ENCODE measurements around the gene S100A9. TPM values are rescaled to one million over a fixed set of nuclear protein-coding genes. Genes with fewer than 3 reads are reported as not detected.

S100A9 gene
- total and polyA plus RNA-seq, 10 donors, result 947 to 6,984 (median 2,376) TPM

DNA sequence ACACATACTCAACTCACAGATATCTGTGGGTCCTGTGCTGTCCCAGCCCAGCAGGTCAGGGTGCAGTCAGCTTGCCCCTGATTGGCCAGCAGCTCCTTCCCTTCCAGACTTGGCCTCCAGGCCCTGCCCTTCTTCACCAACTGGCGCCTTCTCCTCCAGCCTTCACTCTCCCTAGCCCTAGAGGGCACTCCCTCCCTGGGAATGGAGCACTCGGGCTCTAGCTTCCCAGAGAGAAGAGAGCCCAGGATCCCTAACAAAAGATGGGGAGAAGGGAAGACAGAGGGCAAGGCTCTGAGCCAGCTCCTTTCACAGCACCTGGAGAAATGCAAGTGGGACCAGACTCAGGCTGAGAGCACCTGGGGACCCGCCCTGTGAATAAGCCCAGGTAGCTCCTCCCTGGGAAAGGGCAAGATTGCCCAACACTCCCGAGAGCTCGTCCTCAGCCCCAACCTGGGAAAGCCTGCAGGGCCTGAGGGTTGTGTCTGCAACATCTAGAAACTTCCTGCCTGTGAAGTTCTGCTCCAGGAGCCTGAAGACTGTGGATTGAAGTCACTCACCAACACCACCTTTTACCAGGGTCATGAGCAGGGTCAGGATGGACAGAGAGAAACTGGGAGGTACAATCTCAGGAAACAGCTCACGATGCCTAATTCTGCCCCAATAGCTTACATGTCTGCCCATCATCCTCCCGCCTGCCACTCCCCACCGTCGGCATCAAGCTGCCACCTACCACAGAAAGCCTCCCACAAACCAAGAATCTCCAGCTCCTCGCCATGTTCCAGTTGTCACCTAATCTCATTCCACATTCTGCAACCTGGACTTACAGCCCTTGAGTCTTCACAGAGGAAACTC is 8.9 kb upstream of the S100A9 start, which contains the start of gene PGLYRP4:
Gene PGLYRP4, minus strand, starts transcription at position 331 of the 852 bp plus-strand sequence. CDS start 909 bp downstream, outside the sequence.
- intact Hi-C loops (cut with DNase I; ENCODE audit: low total_unique reads), result no loop called here
- TF ChIP-seq POLR2AphosphoS5 (IDR thresholded peaks at IDR 0.05) (no peak), POLR2A (IDR thresholded peaks at IDR 0.05) (no peak)
- DNase-seq, result no peak
- no peak within 1 kb of the TSS for H3K4me3 ChIP-seq
- 53 to 80% (median 63%) methylated on average over 8 to 10 of the region's 10 CpGs for WGBS, 5 donors
- H3K9me3 ChIP-seq, result no peaks in the 10 kb centered on the region
- H3K4me1 ChIP-seq, result peaks cover 0 to 44% (median 22%) of the 10 kb centered on the region in 6 donors
- H3K36me3 ChIP-seq, result no peaks in the 10 kb centered on the region
- no peak within 1 kb of the TSS for H3K27ac ChIP-seq
- H3K27me3 ChIP-seq (replicated peaks in 1 of 7), result peaks cover 0 to 92% (median 11%) of the 10 kb centered on the region in 7 donors

DNA sequence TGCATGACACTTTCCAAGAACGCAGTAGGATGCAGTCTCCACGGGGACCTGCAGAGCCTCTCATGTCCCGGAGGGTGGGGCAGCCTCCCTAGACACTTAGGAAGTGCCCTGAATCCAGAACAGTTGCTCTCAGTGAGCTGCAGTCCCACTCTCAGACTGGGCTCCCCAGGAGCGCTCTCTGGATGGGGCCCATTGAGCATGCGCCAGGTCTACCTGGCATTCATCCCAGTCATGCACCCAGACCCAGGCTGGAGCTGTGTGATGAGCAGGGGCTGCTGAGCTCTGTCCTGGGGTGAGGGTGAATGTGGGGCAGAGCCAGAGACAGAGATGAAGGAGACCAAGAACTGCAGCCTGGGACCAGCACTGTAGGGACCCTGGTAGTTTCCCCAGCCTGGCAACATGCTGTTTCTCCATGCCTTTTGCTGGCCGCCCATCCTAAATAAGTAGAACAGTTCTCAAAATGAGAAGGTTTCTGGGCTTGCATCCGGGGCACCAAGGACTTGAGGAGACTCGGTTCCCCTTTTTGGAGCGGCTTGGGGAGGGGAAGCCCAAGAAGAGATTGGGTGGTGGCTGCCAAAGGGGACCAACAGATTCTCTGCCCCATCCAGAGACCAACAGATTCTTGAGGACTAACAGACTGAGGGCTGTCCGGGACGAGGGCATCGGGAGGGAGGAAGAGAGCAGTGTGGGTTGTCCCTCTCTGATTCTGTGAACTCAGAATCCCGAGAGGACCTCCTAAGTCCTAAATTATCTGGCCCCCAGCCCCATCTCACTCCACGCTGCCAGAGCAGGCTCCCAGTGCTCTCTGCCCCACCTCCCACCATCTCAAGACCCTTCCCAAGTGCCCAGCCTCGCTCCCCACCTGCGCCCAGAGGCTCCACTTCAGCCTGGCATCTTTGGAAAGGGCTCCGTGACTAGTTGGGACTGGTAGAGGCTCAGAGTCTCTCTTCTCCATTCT is 8.0 kb upstream of the S100A9 start:
- WGBS, 5 donors, result 63 to 84% (median 66%) methylated on average over 16 to 17 of the region's 17 CpGs
- intact Hi-C loops (cut with DNase I; ENCODE audit: low total_unique reads), result loop anchor here (5.0 to 10.0 kb wide), 2 partner anchors 148 to 215 kb away; partner anchors contain the start of gene S100A2
- H3K27me3 ChIP-seq (replicated peaks in 1 of 7), result peaks cover 0 to 94% (median 11%) of the 10 kb centered on the region in 7 donors

DNA sequence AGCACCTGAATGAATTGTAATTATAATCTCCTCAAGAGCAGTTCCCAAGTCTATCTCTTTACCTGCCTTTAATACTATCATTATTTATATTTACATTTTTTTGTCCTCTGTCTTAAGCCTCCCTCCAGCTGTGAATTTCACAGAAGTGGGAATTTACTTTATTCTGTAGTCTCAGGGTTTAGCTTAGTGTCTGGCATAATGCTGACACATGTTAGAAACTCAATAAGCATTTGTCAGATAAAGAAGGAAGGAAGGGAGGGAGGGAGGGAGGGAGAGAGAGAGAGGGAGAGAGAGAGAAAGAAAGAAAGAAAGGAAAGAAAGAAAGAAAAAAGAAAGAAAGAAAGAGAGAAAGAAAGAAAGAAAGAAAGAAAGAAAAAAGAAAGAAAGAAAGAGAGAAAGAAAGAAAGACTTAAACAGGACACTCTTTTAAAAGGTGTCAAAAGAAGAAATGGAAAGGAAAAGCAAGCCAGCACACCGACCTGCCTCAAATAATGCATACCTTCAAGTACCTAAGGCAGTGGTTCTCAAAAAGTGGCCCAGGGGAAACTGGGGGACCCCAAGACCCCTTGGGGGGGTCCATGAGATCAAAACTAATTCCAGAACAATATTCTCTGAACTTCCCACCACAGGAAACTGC is 7.2 kb upstream of the S100A9 start:
- intact Hi-C loops (cut with DNase I; ENCODE audit: low total_unique reads), result loop anchor here (5.0 to 10.0 kb wide), 2 partner anchors 147 to 214 kb away; partner anchors contain the start of gene S100A2
- peaks cover 0 to 39% (median 12%) of the 10 kb centered on the region in 6 donors for H3K4me1 ChIP-seq
- no peak overlapping the region for H3K4me3 ChIP-seq
- no peaks in the 10 kb centered on the region for H3K36me3 ChIP-seq
- no peak for TF ChIP-seq POLR2A (IDR thresholded peaks at IDR 0.05)
- TF ChIP-seq, protein P1, sequence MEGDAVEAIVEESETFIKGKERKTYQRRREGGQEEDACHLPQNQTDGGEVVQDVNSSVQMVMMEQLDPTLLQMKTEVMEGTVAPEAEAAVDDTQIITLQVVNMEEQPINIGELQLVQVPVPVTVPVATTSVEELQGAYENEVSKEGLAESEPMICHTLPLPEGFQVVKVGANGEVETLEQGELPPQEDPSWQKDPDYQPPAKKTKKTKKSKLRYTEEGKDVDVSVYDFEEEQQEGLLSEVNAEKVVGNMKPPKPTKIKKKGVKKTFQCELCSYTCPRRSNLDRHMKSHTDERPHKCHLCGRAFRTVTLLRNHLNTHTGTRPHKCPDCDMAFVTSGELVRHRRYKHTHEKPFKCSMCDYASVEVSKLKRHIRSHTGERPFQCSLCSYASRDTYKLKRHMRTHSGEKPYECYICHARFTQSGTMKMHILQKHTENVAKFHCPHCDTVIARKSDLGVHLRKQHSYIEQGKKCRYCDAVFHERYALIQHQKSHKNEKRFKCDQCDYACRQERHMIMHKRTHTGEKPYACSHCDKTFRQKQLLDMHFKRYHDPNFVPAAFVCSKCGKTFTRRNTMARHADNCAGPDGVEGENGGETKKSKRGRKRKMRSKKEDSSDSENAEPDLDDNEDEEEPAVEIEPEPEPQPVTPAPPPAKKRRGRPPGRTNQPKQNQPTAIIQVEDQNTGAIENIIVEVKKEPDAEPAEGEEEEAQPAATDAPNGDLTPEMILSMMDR (IDR thresholded peaks at IDR 0.05 in 8 of 11, conservative IDR thresholded peaks at IDR 0.05 in 3 of 11), result no peak
- TF ChIP-seq POLR2AphosphoS5 (IDR thresholded peaks at IDR 0.05), result no peak
- no peak for DNase-seq
- H3K27ac ChIP-seq, result no peak overlapping the region
- WGBS, 5 donors, result 21 to 41% (median 32%) methylated on average over 1 of the region's 1 CpG
- H3K27me3 ChIP-seq (replicated peaks in 1 of 7), result peaks cover 0 to 90% (median 11%) of the 10 kb centered on the region in 7 donors
- H3K9me3 ChIP-seq, result no peaks in the 10 kb centered on the region

More for the DNA sequence above, 8.0 kb upstream of the S100A9 start:
- TF ChIP-seq POLR2AphosphoS5 (IDR thresholded peaks at IDR 0.05) (no peak), POLR2A (IDR thresholded peaks at IDR 0.05) (no peak)
- TF ChIP-seq, protein P1 (IDR thresholded peaks at IDR 0.05 in 8 of 11, conservative IDR thresholded peaks at IDR 0.05 in 3 of 11), result no peak
- no peak for DNase-seq
- H3K36me3 ChIP-seq, result no peaks in the 10 kb centered on the region
- peaks cover 0 to 39% (median 19%) of the 10 kb centered on the region in 6 donors for H3K4me1 ChIP-seq
- no peak overlapping the region for H3K27ac ChIP-seq
- no peak overlapping the region for H3K4me3 ChIP-seq
- H3K9me3 ChIP-seq, result no peaks in the 10 kb centered on the region

DNA sequence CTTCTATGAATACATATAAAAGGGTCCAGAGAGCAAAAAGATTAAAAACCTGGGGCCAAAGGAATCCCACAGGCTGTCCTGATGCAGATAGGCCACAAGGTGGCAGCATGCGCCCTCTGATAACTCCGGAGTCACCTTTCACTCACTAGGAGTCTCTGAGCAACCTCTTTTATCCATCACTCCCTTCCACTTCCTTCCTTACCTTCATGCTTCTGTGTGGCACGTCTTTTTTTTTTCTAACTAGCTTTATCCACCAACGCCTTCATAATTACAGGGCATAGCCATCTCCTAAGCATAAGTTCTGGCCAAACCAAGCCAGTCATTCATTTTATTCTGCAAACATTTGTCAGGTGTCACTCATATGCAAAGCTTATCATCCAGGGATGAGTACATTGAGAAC is 5.1 kb upstream of the S100A9 start:
- TF ChIP-seq, protein P1 (IDR thresholded peaks at IDR 0.05 in 8 of 11, conservative IDR thresholded peaks at IDR 0.05 in 3 of 11), result peak; percentile 78 to 97 (median 91)
- no peak for TF ChIP-seq POLR2A (IDR thresholded peaks at IDR 0.05)
- WGBS, 5 donors, result 0 to 2% (median 1%) methylated on average over 4 of the region's 4 CpGs
- Histone ChIP-seq H3K9me3 (no peaks in the 10 kb centered on the region), H3K36me3 (no peaks in the 10 kb centered on the region), H3K27me3 (replicated peaks in 1 of 7) (peaks cover 0 to 69% (median 11%) of the 10 kb centered on the region in 7 donors), H3K4me3 (no peak overlapping the region), H3K4me1 (peaks cover 2 to 45% (median 8%) of the 10 kb centered on the region in 6 donors), H3K27ac (no peak overlapping the region)
- intact Hi-C loops (cut with DNase I; ENCODE audit: low total_unique reads), result loop anchor here (5.0 to 10.0 kb wide), 2 partner anchors 145 to 212 kb away; partner anchors contain the start of gene S100A2
- DNase-seq, result peak; percentile 88
